HEK293T (cell line): Measurements from ENCODE around the gene USP27X.

Source experiments
- CTCF ChIA-PET: fragments of 350-600 bp; formaldehyde crosslinking; extraction: SDS; loops from one replicate; lab custom pipeline; 2021; ENCODE audit warnings: antibody characterized with exemption, inconsistent platforms; lab: Yijun Ruan, JAX
- POLR2A ChIA-PET: fragments of 350-600 bp; formaldehyde crosslinking; extraction: SDS; loops from one replicate; lab custom pipeline; 2020; ENCODE audit warnings: antibody characterized with exemption, inconsistent platforms; lab: Yijun Ruan, JAX
- DNase-seq: peaks from one replicate; pipeline ENCODE4 v3.0.0; 2012; ENCODE audit warnings: mixed read lengths; ENCODE audit errors: extremely low spot score
- BHLHE40 ChIP-seq: fragments of 450-650 bp; IDR thresholded peaks from 2 replicates; pipeline ENCODE4 v1.6.1; 2016; ENCODE audit warnings: mild to moderate bottlenecking, moderate library complexity, borderline replicate concordance
- CTBP1 ChIP-seq: fragments of 450-650 bp; IDR thresholded peaks from 2 replicates; pipeline ENCODE4 v1.6.1; 2016; ENCODE audit warnings: borderline replicate concordance
- FOXA1 ChIP-seq: fragments of 450-650 bp; IDR thresholded peaks from 2 replicates; pipeline ENCODE4 v1.6.1; 2016; ENCODE audit warnings: mild to moderate bottlenecking
- FOXM1 ChIP-seq: fragments of 450-650 bp; IDR thresholded peaks from 2 replicates; pipeline ENCODE4 v1.6.1; 2017; ENCODE audit warnings: mild to moderate bottlenecking, borderline replicate concordance
- L3MBTL2 ChIP-seq: fragments of 450-650 bp; conservative IDR thresholded peaks from 2 replicates; pipeline ENCODE4 v1.6.1; 2016; ENCODE audit warnings: mild to moderate bottlenecking
- PKNOX1 ChIP-seq: fragments of 450-650 bp; IDR thresholded peaks from 2 replicates; pipeline ENCODE4 v1.6.1; 2016
- SP1 ChIP-seq: fragments of 450-650 bp; IDR thresholded peaks from 2 replicates; pipeline ENCODE4 v1.6.1; 2017
- ZNF384 ChIP-seq: fragments of 450-650 bp; IDR thresholded peaks from 2 replicates; pipeline ENCODE4 v1.6.1; 2016

The USP27X gene

GRCh38 chrX:49930039-49930438, 50.8 kb downstream of the USP27X start:
- ChIA-PET POLR2A (no interaction called here), CTCF (no interaction called here)
- DNase-seq = no peak
- TF ChIP-seq BHLHE40 (no peak), FOXM1 (no peak), FOXA1 (no peak), SP1 (no peak), ZNF384 (no peak), CTBP1 (no peak), L3MBTL2 (no peak), PKNOX1 (no peak)
